Neural crest cell (in vitro differentiated cells): Measurements from ENCODE around the gene PUSL1. TPM values are rescaled to one million over a fixed set of nuclear protein-coding genes. Genes with fewer than 3 reads are reported as not detected.

ENCODE experiments used
- DNase-seq: peaks from one replicate; pipeline ENCODE4 v3.0.0; 2021; ENCODE audit warnings: low read depth, mixed read lengths, low spot score
- H3K27ac Mint-ChIP-seq: one replicate; pipeline ENCODE4 v1.8.0; 2021; ENCODE audit warnings: mild to moderate bottlenecking, mixed read lengths; ENCODE audit not compliant: unreplicated experiment
- H3K27me3 Mint-ChIP-seq: 2 replicates; pipeline ENCODE4 v1.8.0; 2021; ENCODE audit warnings: low read depth, mild to moderate bottlenecking, mixed read lengths
- H3K36me3 Mint-ChIP-seq: 2 replicates; pipeline ENCODE4 v1.8.0; 2021; ENCODE audit warnings: low read depth, mild to moderate bottlenecking, mixed read lengths
- H3K4me1 Mint-ChIP-seq: 2 replicates; pipeline ENCODE4 v1.8.0; 2021; ENCODE audit warnings: mixed read lengths
- H3K4me3 Mint-ChIP-seq: one replicate; pipeline ENCODE4 v1.8.0; 2021; ENCODE audit warnings: mild to moderate bottlenecking, mixed read lengths
- H3K9me3 Mint-ChIP-seq: 2 replicates; pipeline ENCODE4 v1.8.0; 2021; ENCODE audit warnings: mixed read lengths
- CTCF ChIP-seq: fragments of 200-600 bp; sonication (generic); conservative IDR thresholded peaks from 2 replicates; pipeline ENCODE4 v1.5.0; 2021; ENCODE audit warnings: antibody characterized with exemption, mild to moderate bottlenecking
- total RNA-seq: library from RNA; stranded (reverse); gene quantifications from 2 replicates; pipeline ENCODE4 v1.2.1, GENCODE V29; 2021

The PUSL1 gene
- total RNA-seq, 1 donor from 2014 or later: 27.9 TPM

DNA sequence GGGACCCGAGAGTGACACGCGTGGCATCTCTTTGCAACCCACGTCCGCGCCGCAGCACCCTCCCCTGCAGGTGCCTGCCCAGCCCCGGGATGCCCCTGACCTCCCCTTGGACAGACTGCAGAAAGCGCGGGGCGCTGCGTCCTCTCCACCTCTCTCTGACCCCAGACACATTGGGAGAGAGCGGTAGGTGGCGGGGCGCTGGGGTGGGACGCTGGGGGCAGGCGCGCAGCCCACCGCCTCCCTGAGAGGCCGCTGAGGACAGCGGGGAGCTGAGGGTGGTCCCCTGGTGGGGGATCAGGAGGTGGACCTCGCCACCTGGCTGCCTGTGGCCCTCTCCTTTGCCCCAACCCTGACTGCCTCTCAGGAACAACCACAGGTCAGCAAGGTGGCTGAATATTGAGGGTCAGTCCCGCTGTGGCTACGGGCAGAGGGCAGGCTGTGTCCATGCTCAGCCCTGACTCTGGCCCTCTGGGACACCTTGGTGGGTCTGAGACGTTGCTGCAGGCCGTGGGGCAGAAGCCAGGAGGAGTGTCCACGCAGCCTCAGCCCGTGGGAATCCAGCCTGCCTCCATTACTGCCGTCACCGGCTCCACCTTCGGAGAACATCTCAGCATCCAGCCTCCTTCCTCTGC lies 34.0 kb upstream of the PUSL1 start:
- Mint-ChIP-seq H3K27ac (peak overlapping the region; percentile 71), H3K27me3 (no peaks in the 10 kb centered on the region), H3K36me3 (peaks cover 5% of the 10 kb centered on the region), H3K9me3 (no peaks in the 10 kb centered on the region), H3K4me1 (peaks cover 34% of the 10 kb centered on the region), H3K4me3 (peak overlapping the region; percentile 79)
- DNase-seq: no peak
- TF ChIP-seq CTCF: no peak

DNA sequence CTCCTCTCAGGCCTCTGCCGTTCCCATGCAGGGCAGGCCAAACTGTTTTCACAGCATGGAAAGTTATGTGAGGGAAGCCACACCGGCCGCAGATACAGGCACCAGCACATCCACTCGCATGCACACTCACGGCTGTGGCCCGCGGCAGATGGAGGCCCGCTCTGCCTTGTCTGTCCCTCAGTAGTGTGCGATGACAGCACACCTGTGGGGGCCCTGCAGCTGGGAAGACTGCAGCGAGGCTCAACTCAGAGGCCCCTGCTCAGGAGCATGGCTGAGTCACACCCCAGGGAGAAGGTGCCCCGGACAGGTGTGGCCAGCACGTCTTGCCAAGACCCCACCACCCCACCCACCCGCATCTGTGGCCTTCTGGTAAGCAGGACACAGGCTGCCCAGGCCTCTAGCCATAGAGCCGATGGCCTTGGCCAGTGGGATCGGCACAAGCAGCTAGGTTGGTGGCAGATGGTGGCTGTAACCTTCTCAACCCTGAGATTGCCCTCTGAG lies 33.4 kb upstream of the PUSL1 start:
- TF ChIP-seq CTCF: no peak
- Mint-ChIP-seq H3K27ac (peak overlapping the region; percentile 71), H3K4me3 (peak overlapping the region; percentile 79), H3K4me1 (peaks cover 34% of the 10 kb centered on the region), H3K9me3 (no peaks in the 10 kb centered on the region), H3K36me3 (peaks cover 5% of the 10 kb centered on the region), H3K27me3 (no peaks in the 10 kb centered on the region)
- DNase-seq: no peak

GRCh38 chr1:1275836-1276235 lies 32.6 kb upstream of the PUSL1 start:
- Mint-ChIP-seq H3K27ac (no peak overlapping the region), H3K9me3 (no peaks in the 10 kb centered on the region), H3K27me3 (no peaks in the 10 kb centered on the region), H3K4me3 (peak overlapping the region; percentile 70), H3K4me1 (peaks cover 30% of the 10 kb centered on the region), H3K36me3 (peaks cover 2% of the 10 kb centered on the region)
- no peak for DNase-seq
- TF ChIP-seq CTCF: no peak

DNA sequence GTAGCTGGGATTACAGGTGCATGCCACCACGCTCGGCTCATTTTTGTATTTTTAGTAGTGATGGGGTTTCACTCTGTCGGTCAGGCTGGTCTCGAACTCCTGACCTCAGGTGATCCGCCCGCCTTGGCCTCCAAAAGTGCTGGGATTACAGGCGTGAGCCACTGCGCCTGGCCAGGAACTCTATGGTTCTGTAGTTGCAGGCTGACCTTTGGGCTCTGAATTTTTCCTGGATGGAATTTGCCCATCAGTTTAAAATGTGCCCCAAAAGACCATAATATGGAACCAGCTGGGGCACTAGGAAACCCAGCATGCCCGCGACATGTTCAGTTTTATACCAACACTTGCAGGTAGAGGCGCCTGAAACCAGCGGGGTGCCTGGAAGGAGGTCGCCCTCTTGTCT lies 29.8 kb upstream of the PUSL1 start:
- TF ChIP-seq CTCF: no peak
- no peak for DNase-seq
- H3K27me3 Mint-ChIP-seq: no peaks in the 10 kb centered on the region
- no peak overlapping the region for H3K27ac Mint-ChIP-seq
- H3K4me1 Mint-ChIP-seq: peaks cover 10% of the 10 kb centered on the region
- no peaks in the 10 kb centered on the region for H3K36me3 Mint-ChIP-seq
- H3K9me3 Mint-ChIP-seq: no peaks in the 10 kb centered on the region
- H3K4me3 Mint-ChIP-seq: no peak overlapping the region

DNA sequence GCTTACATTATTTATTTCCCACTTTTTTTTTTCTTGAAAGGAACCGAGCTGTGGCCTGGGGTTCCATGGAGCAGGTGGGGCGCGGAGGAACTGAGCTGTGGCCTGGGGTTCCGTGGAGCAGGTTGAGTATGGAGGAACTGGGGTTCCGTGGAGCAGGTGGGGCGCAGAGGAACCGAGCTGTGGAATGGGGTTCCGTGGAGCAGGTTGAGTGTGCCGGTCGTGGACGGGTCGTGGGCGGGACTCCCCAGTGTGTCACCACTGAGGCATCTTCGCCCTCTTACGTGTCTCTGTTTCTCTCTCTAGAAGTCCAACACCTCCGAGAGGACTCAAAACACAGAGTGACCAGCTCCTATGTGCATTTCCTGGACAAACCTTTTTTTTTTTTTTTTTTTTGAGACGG lies 29.4 kb upstream of the PUSL1 start:
- no peak overlapping the region for H3K27ac Mint-ChIP-seq
- no peaks in the 10 kb centered on the region for H3K27me3 Mint-ChIP-seq
- H3K4me3 Mint-ChIP-seq: no peak overlapping the region
- H3K4me1 Mint-ChIP-seq: peaks cover 10% of the 10 kb centered on the region
- H3K36me3 Mint-ChIP-seq: no peaks in the 10 kb centered on the region
- no peak for DNase-seq
- no peak for TF ChIP-seq CTCF
- no peaks in the 10 kb centered on the region for H3K9me3 Mint-ChIP-seq
